ENCODE data around the gene THEMIS.

GRCh38 chr6:127869772-127870404 lies 31.0 kb downstream of the THEMIS start:
- no peak for TF ChIP-seq CTCF (IDR thresholded peaks at IDR 0.05; ENCODE audit: insufficient read depth, low read length)
- TF ChIP-seq POLR2AphosphoS5 (IDR thresholded peaks at IDR 0.05; ENCODE audit: low read depth) = no peak
- no peak for TF ChIP-seq GABPA (IDR thresholded peaks at IDR 0.05; ENCODE audit: low read depth)

Measured in HL-60 (cell line).